Colonic mucosa (tissue), 4 donors: ENCODE results near the gene STARD5. TPM values are rescaled to one million over a fixed set of nuclear protein-coding genes. Genes with fewer than 3 reads are reported as not detected.

ENCODE experiments used
- DNase-seq: peaks from one replicate; pipeline ENCODE4 v3.0.0-alpha.2; 2020
- H3K27ac ChIP-seq: fragments of 200-600 bp; one replicate; pipeline ENCODE4 v1.8.0; 2021
- H3K27me3 ChIP-seq: fragments of 200-600 bp; one replicate; pipeline ENCODE4 v1.8.0; 2021
- H3K36me3 ChIP-seq: fragments of 200-600 bp; one replicate; pipeline ENCODE4 v1.8.0; 2021
- H3K4me1 ChIP-seq: fragments of 200-600 bp; one replicate; pipeline ENCODE4 v1.8.0; 2021; ENCODE audit warnings: mild to moderate bottlenecking
- H3K4me3 ChIP-seq: fragments of 200-600 bp; one replicate; pipeline ENCODE4 v1.8.0; 2021
- H3K9ac ChIP-seq, 2 donors: one replicate each; pipeline ENCODE4 v1.7.0; 2013; ENCODE audit warnings: control low read depth in 2 of 2, low read depth in 2 of 2, low read length in 2 of 2
- H3K9me3 ChIP-seq: fragments of 200-600 bp; one replicate; pipeline ENCODE4 v1.8.0; 2021
- CTCF ChIP-seq: fragments of 200-600 bp; IDR thresholded peaks from one replicate; pipeline ENCODE4 v1.8.0; 2022; ENCODE audit warnings: antibody characterized with exemption, mild to moderate bottlenecking
- intact Hi-C: fragments of 100-400 bp; cut with DNase I; formaldehyde crosslinking; loops from one replicate; pipeline ENCODE4 v1.14.1; 2022
- total RNA-seq, 2 donors: library from RNA; stranded (reverse); fragmentation: NEBNext Ultra II Directional in 1 of 2; extraction: Animal tissue kit (Norgen Biotek cat#: 25700) in 1 of 2; gene quantifications; one replicate each; pipeline ENCODE4 v1.2.1, GENCODE V29; 2021
- donor health status: healthy.
- donor health status: DM: no; HTN: no; CAD: no.
- donor health status: DM: no; HTN: no; CAD: no.

Gene STARD5
- total RNA-seq, 2 donors from 2014 or later, result 34.7 to 38.7 TPM

GRCh38 chr15:81286621-81287121, 37.3 kb downstream of the STARD5 start:
- no peaks in the 10 kb centered on the region for H3K36me3 ChIP-seq
- no peak overlapping the region for H3K27ac ChIP-seq
- TF ChIP-seq CTCF, result no peak
- H3K4me3 ChIP-seq, result no peak overlapping the region
- no peak overlapping the region for H3K9ac ChIP-seq
- intact Hi-C loops, result no loop called here
- no peaks in the 10 kb centered on the region for H3K9me3 ChIP-seq
- H3K27me3 ChIP-seq, result no peaks in the 10 kb centered on the region
- no peak for DNase-seq
- no peaks in the 10 kb centered on the region for H3K4me1 ChIP-seq

- DNase-seq, result no peak
- Histone ChIP-seq H3K27me3 (no peaks in the 10 kb centered on the region), H3K9ac (no peak overlapping the region), H3K36me3 (no peaks in the 10 kb centered on the region), H3K9me3 (no peaks in the 10 kb centered on the region), H3K27ac (no peak overlapping the region), H3K4me1 (no peaks in the 10 kb centered on the region), H3K4me3 (no peak overlapping the region)
- intact Hi-C loops, result no loop called here
- no peak for TF ChIP-seq CTCF
These were observed 38.5 kb downstream of the STARD5 start for GRCh38 chr15:81285461-81285860.

GRCh38 chr15:81284256-81285031, 39.5 kb downstream of the STARD5 start:
- no peak overlapping the region for H3K27ac ChIP-seq
- DNase-seq, result no peak
- TF ChIP-seq CTCF, result no peak
- intact Hi-C loops, result no loop called here
- H3K36me3 ChIP-seq, result no peaks in the 10 kb centered on the region
- no peak overlapping the region for H3K9ac ChIP-seq
- H3K9me3 ChIP-seq, result no peaks in the 10 kb centered on the region
- H3K27me3 ChIP-seq, result no peaks in the 10 kb centered on the region
- no peak overlapping the region for H3K4me3 ChIP-seq
- no peaks in the 10 kb centered on the region for H3K4me1 ChIP-seq

GRCh38 chr15:81282911-81283310, 41.0 kb downstream of the STARD5 start:
- TF ChIP-seq CTCF, result no peak
- no peak for DNase-seq
- H3K27me3 ChIP-seq, result no peaks in the 10 kb centered on the region
- no peak overlapping the region for H3K27ac ChIP-seq
- H3K9me3 ChIP-seq, result no peaks in the 10 kb centered on the region
- H3K36me3 ChIP-seq, result no peaks in the 10 kb centered on the region
- H3K4me3 ChIP-seq, result no peak overlapping the region
- no peaks in the 10 kb centered on the region for H3K4me1 ChIP-seq
- no peak overlapping the region for H3K9ac ChIP-seq
- intact Hi-C loops, result no loop called here

GRCh38 chr15:81282606-81282895, 41.4 kb downstream of the STARD5 start:
- no peak overlapping the region for H3K9ac ChIP-seq
- no peaks in the 10 kb centered on the region for H3K27me3 ChIP-seq
- no peak overlapping the region for H3K4me3 ChIP-seq
- no peaks in the 10 kb centered on the region for H3K9me3 ChIP-seq
- no peaks in the 10 kb centered on the region for H3K4me1 ChIP-seq
- no peak overlapping the region for H3K27ac ChIP-seq
- no peak for DNase-seq
- H3K36me3 ChIP-seq, result no peaks in the 10 kb centered on the region
- intact Hi-C loops, result no loop called here
- no peak for TF ChIP-seq CTCF
